SH-SY5Y (cell line): Measurements from ENCODE around the gene IL32.

Experiments used
- GATA2 ChIP-seq: IDR thresholded peaks from 2 replicates; pipeline ENCODE4 v1.6.1; 2011; ENCODE audit warnings: mild to moderate bottlenecking, low read depth, low read length
- GATA3 ChIP-seq: IDR thresholded peaks from 2 replicates; pipeline ENCODE4 v1.6.1; 2011; ENCODE audit warnings: low read depth, mild to moderate bottlenecking, low read length, moderate library complexity

DNA sequence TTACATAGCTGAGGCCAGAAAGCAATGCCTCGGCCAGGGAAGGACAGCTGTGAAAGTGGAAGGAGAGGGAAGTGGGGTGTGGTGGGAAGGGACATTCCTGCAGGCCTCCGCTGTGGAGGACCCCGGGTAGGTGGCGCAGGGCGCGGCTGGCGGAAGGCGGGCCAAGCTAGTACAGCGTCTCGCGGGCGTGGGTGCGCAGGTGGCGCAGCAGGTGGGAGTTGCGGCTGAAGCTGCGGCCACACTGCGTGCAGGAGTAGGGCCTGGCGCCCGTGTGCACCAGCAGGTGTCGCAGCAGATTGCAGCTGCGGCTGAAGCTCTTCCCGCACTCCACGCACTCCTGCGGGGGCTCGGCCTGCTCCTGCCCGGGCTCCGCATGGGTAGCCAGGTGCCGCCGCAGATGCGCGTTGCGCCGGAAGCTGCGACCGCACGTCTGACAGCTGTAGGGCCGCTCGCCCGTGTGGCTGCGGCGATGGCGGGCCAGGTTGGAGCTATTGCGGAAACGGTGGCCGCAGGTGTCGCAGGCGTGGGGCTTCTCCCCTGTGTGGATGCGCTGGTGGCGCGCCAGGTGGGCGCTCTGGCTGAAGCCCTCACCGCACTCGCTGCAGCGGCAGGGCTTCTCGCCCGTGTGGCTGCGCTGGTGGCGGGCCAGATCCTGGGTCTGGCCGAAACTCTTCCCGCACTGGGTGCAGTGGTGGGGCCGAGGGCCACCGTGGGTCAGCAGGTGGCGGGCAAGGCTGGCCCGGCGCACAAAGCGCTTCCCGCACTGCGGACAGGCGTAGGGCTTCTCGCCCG, 23.7 kb downstream of the IL32 start:
- no peak for TF ChIP-seq GATA3
- no peak for TF ChIP-seq GATA2
